ENCODE data around the gene OR7A5. TPM values are rescaled to one million over a fixed set of nuclear protein-coding genes. Genes with fewer than 3 reads are reported as not detected.
A peak's percentile ranks its signal among the peaks of the same experiment; 100 is the strongest.

OR7A5 gene
- total RNA-seq, 1 donor = not detected

GRCh38 chr19:14840206-14840605, 5.2 kb upstream of the OR7A5 start:
- no peak for TF ChIP-seq CTCF (IDR thresholded peaks at IDR 0.05; ENCODE audit: insufficient read depth, low read depth, low read length)
- no peak overlapping the region for H3K4me3 ChIP-seq (ENCODE audit: low read depth, low read length)
- DNase-seq (ENCODE audit: low read depth) = peak; percentile 23

GRCh38 chr19:14837391-14837790, 2.4 kb upstream of the OR7A5 start:
- no peak for TF ChIP-seq CTCF (IDR thresholded peaks at IDR 0.05; ENCODE audit: insufficient read depth, low read depth, low read length)

GRCh38 chr19:14830702-14831101, 4.3 kb downstream of the OR7A5 start:
- TF ChIP-seq CTCF (IDR thresholded peaks at IDR 0.05; ENCODE audit: insufficient read depth, low read depth, low read length) = no peak
- DNase-seq (ENCODE audit: low read depth) = no peak
- no peak overlapping the region for H3K4me3 ChIP-seq (ENCODE audit: low read depth, low read length)

More at GRCh38 chr19:14837391-14837790, 2.4 kb upstream of the OR7A5 start:
- H3K4me3 ChIP-seq (ENCODE audit: low read depth, low read length) = no peak overlapping the region
- no peak for DNase-seq (ENCODE audit: low read depth)

GRCh38 chr19:14826006-14826405, 9.0 kb downstream of the OR7A5 start:
- H3K4me3 ChIP-seq (ENCODE audit: low read depth, low read length) = no peak overlapping the region
- TF ChIP-seq CTCF (IDR thresholded peaks at IDR 0.05; ENCODE audit: insufficient read depth, low read depth, low read length) = no peak
- no peak for DNase-seq (ENCODE audit: low read depth)

- TF ChIP-seq CTCF (IDR thresholded peaks at IDR 0.05; ENCODE audit: insufficient read depth, low read depth, low read length) = no peak
- peak; percentile 31 for DNase-seq (ENCODE audit: low read depth)
- no peak overlapping the region for H3K4me3 ChIP-seq (ENCODE audit: low read depth, low read length)
These were observed 13.0 kb downstream of the OR7A5 start for GRCh38 chr19:14821937-14822336.

GRCh38 chr19:14818588-14818987, 16.4 kb downstream of the OR7A5 start:
- H3K4me3 ChIP-seq (ENCODE audit: low read depth, low read length) = no peak overlapping the region
- no peak for TF ChIP-seq CTCF (IDR thresholded peaks at IDR 0.05; ENCODE audit: insufficient read depth, low read depth, low read length)
- no peak for DNase-seq (ENCODE audit: low read depth)

- DNase-seq (ENCODE audit: low read depth) = no peak
- TF ChIP-seq CTCF (IDR thresholded peaks at IDR 0.05; ENCODE audit: insufficient read depth, low read depth, low read length) = no peak
These were observed 17.9 kb downstream of the OR7A5 start for GRCh38 chr19:14817052-14817451.

More at GRCh38 chr19:14817052-14817451, 17.9 kb downstream of the OR7A5 start:
- H3K4me3 ChIP-seq (ENCODE audit: low read depth, low read length) = no peak overlapping the region
